GM12872 (cell line): ENCODE results near the gene DNTT.

Experiments used
- CTCF ChIP-seq: IDR thresholded peaks from 3 replicates; pipeline ENCODE4 v1.5.1; 2011; ENCODE audit warnings: low read depth, mild to moderate bottlenecking, low read length, moderate library complexity; ENCODE audit not compliant: insufficient read depth

DNTT gene

DNA sequence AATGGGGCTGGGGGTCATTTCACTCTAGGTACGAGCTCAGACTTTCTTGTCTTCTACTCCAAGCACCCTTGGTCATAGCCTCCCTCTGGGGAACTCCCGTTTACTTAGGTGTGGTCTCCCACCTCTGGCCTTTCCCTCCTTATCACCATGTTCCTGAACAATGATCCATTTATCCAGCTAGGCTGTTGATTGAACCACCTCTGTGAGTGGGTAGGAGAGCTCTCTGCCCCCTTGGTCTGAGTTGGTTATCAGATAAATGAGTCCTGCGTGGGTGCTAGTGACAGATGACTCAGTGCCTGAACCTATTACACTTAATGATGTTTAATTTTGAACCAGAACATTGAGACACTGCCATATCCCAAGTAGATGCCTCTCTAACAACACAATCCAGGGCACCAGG is 42.3 kb upstream of the DNTT start:
- no peak for TF ChIP-seq CTCF

- no peak for TF ChIP-seq CTCF
Measured at GRCh38 chr10:96263176-96263575, 41.1 kb upstream of the DNTT start.

DNA sequence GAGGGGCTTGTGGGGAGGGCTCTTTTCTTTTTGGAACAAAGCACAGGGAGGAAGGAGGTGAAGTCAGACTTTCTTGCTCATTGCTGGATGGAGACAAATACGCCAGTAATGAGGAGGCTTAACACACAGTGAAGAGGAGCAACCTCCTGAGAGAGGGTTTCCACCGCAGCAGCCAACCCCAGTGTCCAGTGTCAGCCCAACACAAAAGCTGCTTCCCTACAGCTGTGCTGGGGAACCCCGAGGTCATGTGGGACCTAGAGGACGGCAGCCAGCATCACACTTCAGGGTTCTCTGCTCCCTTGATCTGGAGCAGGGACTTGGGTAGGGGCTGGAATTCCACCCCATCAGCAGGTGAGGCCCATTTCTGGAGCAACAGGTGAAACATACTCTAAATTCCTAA is 40.6 kb upstream of the DNTT start:
- no peak for TF ChIP-seq CTCF

- TF ChIP-seq CTCF: no peak
Measured at GRCh38 chr10:96264938-96265337, 39.3 kb upstream of the DNTT start.

GRCh38 chr10:96266118-96266770 is 38.0 kb upstream of the DNTT start:
- TF ChIP-seq CTCF: no peak

- TF ChIP-seq CTCF: no peak
Measured at GRCh38 chr10:96267234-96267705, 37.0 kb upstream of the DNTT start.

DNA sequence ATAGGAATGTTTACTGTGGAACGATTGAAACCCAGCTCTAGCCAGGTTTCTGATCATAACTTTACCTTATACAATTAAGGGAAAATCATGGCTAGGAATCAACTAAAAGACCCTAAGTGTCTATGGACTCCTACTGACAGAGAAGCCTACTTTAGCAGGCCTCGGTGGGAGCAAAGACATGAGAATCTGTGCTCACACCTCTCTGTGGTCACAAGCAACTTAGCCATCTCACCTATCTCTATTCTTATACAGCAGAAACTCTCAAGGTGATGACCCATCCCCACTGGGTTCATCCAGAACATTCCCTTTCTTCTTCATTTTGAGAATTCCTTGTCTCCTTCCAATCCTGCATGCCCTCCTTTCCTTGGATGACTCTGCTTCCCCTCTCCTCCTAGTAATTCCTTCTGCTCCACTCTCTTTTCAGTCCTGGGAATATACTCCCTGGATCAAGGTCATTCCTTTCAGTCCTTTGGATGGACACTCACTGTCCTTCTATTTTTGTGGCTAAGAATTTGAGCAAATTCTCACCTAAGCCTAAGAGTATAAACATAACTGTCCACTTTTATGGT is 35.8 kb upstream of the DNTT start:
- no peak for TF ChIP-seq CTCF
